Ramos (cell line): Measurements from ENCODE around the gene GUCA2A.

ENCODE experiments used
- in situ Hi-C: fragments of 300-500 bp; cut with MboI; formaldehyde crosslinking; loops from one replicate; pipeline ENCODE4 v1.14.3; 2022; ENCODE audit warnings: low sequenced_read_pairs; ENCODE audit not compliant: unreplicated experiment

Gene GUCA2A

GRCh38 chr1:42158189-42158588, 6.4 kb downstream of the GUCA2A start:
- in situ Hi-C loops: no loop called here

DNA sequence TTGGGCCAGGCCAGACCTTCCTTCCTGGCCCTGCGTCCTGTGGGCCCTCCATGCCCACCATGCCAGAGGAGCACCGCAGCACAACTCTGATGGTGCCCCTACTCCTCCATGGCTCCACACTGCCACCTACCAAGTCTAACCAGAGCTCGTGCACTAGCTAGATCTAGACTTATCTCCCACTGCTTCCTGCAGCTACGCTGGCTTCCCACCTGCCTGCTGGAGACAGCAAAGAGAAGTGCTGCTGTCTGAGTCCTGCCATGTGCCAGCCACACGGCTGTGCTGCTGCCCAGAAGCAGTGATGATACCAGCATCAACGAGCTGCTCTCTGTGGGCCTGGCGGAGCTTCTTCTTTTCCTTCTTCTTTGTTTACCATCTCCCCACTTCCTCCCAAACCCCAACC, 6.9 kb downstream of the GUCA2A start:
- in situ Hi-C loops: no loop called here

- in situ Hi-C loops: no loop called here
Measured at GRCh38 chr1:42155362-42155761, 9.2 kb downstream of the GUCA2A start.

- in situ Hi-C loops: no loop called here
Measured at GRCh38 chr1:42154685-42155084, 9.9 kb downstream of the GUCA2A start.

DNA sequence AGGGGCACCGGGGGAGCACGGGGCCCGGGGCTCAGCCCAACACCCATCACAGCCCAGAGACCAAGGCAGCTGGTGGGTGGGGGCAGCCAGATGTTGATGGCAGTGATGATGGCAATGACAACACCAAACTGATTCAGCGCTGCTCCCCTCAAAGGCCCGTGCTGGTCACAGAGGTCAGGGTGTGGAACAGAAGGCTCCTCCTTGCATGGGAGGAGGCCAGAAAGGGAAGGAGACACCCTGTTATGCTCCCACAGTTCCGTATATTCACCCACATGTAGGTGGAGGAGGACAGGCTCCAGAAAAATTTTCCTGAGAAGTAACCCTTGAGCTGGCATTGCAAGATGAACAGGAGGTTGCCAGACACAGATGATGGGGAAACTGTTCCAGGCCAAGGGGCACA, 10.9 kb downstream of the GUCA2A start:
- in situ Hi-C loops: no loop called here

DNA sequence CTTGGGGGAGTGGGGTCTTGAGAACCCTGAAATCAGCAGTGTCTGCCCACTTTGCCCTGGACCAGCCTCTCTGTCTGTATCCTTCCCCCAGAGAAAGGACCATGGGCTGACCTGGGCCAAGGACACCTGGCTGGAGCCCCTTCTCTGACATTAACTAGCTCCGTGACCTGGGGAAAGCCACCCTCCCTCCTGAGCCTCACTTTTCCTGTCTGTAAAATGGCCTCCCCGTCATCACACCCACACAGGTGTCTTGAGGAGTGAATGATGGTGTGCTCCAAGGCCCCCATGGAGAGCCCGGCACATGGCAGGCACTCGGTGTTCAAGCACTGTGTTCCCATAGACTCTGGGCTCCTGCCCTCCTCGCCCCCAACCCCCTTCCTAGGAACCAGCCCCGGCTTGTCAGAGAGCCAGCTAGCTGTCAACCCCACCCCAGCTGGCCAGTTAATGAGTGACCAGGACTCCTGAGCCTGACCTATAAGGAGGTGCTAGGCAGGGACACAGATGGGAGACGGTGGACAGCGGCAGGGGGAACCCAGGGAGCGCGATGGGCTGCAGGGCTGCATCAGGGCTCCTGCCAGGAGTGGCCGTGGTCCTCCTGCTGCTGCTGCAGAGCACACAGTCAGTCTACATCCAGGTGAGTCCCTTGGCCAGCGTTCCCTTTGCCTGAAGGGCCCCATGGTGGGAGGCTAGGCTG, 11.5 kb downstream of the GUCA2A start, which contains the start of gene GUCA2B:
TSS of gene GUCA2B (plus strand) at position 504 of the 694 bp plus-strand sequence. CDS start at position 545, 41 bp downstream.
- in situ Hi-C loops: no loop called here

DNA sequence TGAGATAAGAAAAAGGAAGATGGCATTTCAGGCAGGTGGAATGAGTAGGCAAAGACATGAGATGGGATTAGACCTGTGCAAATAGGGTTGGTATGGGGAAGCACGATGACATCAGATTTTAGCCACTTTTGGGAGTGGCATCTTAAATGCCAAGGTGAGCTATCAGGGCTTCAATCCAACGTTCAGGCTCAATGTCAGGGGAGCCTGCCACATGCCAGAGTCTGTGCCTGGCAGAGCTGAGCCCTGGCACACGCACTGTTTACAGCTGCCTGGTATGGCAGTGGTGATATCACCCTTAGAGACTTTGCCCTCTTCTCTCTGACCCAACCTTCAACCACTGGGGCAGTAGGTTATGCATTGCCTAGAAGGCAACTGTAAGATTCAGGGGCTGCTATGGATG, 12.4 kb downstream of the GUCA2A start:
- in situ Hi-C loops: no loop called here

- in situ Hi-C loops: no loop called here
Measured at GRCh38 chr1:42150651-42151050, 13.9 kb downstream of the GUCA2A start.

DNA sequence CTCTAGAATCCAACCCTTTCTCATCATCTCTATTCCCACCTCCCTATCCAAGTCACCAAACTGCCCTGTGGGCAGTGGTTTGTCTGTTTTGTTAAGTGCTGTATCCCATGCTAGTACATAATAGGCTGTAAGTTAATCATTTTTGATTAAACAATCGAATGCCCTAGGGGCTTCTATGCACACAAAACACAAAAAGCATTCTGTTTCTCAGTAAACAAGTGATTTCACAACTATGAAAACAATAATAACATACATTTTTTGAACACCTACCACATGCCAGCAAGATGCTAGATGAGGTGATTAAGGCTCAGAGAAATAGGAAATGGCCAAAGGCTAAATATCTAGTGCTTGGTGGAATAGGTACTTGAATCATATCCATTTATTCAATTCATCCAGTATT, 16.4 kb downstream of the GUCA2A start:
- in situ Hi-C loops: loop anchor here (10.0 kb wide), 1 partner anchor 597 kb away; the partner anchor contains the start of gene CLDN19

DNA sequence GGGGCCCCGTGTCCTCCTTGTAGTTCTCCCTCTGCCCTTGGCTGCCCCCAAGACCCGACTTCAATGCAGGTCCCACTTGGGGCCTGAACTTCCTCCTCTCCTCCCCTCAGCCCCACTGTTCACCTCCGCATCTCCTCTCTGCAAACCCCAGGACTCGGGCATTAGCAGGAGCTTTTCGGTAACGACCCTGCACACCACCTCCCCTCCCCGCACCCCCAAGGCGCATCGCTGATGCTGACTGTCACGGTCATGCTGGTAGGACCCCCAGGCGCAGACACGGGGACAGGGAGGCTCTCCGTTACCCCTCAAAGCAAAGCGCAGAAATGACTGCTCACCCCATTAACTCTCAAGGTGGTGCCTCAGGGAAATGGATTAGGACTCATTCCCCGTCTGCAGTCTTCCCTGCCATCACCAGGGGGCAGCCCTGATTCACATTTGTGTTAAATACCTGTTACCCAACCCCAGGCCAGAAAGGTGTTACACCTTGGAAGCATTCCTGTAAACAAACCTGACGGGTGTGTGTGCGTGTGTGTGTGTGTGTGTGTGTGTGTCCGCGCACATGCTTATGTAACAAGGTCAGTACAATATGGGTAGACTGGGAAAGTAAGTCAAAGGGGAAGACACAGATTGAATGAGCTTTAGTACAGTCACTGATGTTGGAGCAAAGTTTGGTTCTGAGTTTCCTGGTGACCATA, 17.8 kb downstream of the GUCA2A start:
- in situ Hi-C loops: loop anchor here (10.0 kb wide), 1 partner anchor 598 kb away; the partner anchor contains the start of gene CLDN19

GRCh38 chr1:42145764-42146625, 18.6 kb downstream of the GUCA2A start:
- in situ Hi-C loops: loop anchor here (10.0 kb wide), 1 partner anchor 599 kb away; the partner anchor contains the start of gene CLDN19

- in situ Hi-C loops: loop anchor here (10.0 kb wide), 1 partner anchor 599 kb away; the partner anchor contains the start of gene CLDN19
Measured at GRCh38 chr1:42145389-42145716, 19.2 kb downstream of the GUCA2A start.

DNA sequence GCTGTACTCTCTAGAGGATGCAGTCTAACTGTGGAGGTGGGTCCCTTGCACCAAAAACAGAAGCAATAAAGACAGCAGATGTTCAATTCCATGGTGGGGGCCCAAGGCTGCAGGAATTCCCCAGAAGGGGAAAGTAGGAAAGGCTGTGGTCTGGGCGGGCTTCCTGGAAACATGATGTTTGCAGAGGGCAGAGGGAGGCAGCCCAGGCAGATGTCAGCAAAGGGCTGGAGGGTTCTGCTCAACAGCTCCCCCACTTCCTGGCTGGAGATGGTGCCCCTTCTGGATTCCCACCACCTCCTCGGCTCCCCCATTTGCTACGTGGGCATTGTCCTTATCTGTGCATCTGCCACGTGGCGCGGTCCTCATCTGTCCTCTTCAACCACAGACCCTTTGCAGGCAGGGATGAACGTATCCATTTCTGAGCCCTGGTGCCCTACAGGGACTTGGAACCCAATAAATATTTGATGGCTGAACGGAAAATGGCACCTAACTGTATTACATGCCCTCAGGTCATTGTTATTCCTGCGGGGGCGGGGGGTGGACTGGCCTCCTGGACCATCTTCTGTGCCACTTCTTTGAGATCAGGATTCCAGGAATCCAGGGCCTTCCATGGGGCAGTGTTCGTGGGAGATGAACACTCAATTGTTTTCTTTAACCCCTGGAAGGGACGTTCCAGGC, 19.7 kb downstream of the GUCA2A start:
- in situ Hi-C loops: loop anchor here (10.0 kb wide), 1 partner anchor 600 kb away; the partner anchor contains the start of gene CLDN19

DNA sequence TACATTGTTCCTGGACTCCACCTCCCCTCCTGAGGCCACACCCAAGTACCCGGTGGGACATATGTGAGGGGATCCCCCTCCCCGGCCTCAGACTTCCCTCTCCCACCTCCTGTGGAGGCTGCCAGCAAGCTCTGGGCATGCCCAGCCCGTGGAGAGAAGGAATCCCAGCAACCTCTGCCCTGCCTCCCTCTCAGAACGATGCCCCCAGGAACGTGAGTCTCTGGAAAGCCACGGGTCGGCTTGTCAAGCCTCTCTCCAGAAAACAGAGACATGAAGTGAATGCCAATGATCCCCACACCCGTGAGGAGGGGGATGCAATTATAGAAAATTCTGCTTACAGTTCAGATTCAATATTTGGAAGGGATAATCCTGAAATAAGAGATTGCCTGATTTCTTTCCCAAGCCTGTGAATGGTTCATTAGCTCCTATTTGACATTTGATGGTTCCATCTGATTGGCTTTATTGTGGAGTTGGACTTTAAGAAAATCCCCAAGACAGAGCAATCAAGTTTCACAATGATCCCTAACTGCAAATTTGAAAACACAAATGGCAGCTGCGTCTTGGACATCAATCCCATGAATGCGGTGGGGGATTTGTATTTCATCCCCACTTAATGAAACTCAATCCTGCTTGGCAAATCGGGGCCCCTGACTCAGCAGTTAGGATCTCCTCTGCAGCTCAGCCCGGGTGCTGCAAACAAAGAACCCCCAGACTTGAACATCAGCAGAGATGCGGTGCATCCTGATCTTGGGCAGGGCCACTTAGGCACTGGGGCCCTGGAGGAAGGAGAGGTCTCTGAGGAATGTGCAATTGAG, 20.4 kb downstream of the GUCA2A start:
- in situ Hi-C loops: loop anchor here (10.0 kb wide), 1 partner anchor 601 kb away; the partner anchor contains the start of gene CLDN19

- in situ Hi-C loops: loop anchor here (10.0 kb wide), 1 partner anchor 602 kb away; the partner anchor contains the start of gene CLDN19
Measured at GRCh38 chr1:42142894-42143675, 21.5 kb downstream of the GUCA2A start.

GRCh38 chr1:42141978-42142377, 22.6 kb downstream of the GUCA2A start:
- in situ Hi-C loops: loop anchor here (10.0 kb wide), 1 partner anchor 603 kb away; the partner anchor contains the start of gene CLDN19

GRCh38 chr1:42140191-42140590, 24.4 kb downstream of the GUCA2A start:
- in situ Hi-C loops: loop anchor here (10.0 kb wide), 1 partner anchor 605 kb away; the partner anchor contains the start of gene CLDN19

DNA sequence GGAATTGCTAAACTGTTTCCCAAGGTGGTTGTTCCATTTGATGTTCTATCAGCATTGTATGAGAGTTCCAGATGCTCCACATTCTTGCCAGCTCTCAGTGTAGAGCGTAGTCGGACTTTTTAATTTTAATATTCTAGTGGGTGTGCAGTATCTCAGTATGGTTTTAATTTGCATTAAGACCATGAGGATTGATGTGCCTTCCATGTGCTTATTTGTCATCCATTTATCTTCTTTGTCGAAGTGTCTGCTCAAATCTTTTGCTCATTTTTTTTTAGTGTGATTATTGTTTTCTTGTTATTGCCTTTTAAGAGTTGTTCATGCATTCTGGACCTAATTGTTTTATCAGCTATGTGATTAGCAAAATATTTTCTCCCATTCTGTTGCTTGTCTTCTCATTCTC, 25.1 kb downstream of the GUCA2A start:
- in situ Hi-C loops: no loop called here
